Caco-2 (cell line): ENCODE measurements around the gene ERGIC3. TPM values are rescaled to one million over a fixed set of nuclear protein-coding genes. Genes with fewer than 3 reads are reported as not detected.

Experiments used
- BruUV-seq: library from RNA; stranded (reverse); fragments of 400-500 nt; replicated peaks from 2 replicates; lab custom pipeline; 2021; lab: Mats Ljungman, UMichigan
- CTCF ChIA-PET: fragments of 300-600 bp; sonication (Branson Sonifier 250); formaldehyde crosslinking; loops from one replicate; lab custom pipeline; 2022; ENCODE audit warnings: antibody characterized with exemption; lab: Charles Lee
- POLR2A ChIA-PET: fragments of 300-600 bp; sonication (Branson Sonifier 250); formaldehyde crosslinking; loops from one replicate; lab custom pipeline; 2022; ENCODE audit warnings: antibody characterized with exemption; lab: Charles Lee
- DNase-seq, 2 experiments: peaks; one replicate each; pipeline versions ENCODE4 v3.0.0 to v3.0.0-alpha.2; 2020 to 2022
- H3K27me3 ChIP-seq: replicated peaks from 2 replicates; pipeline ENCODE4 v1.6.0; 2011; ENCODE audit warnings: low read length; ENCODE audit not compliant: control insufficient read depth, insufficient read depth
- H3K36me3 ChIP-seq: 2 replicates; pipeline ENCODE4 v1.5.1; 2011; ENCODE audit warnings: low read length; ENCODE audit not compliant: control insufficient read depth, insufficient read depth
- H3K4me1 ChIP-seq: fragments of 250-450 bp; sonication (Bioruptor Pico); 2 replicates; pipeline ENCODE4 v1.5.1; 2020; ENCODE audit warnings: mild to moderate bottlenecking
- H3K4me3 ChIP-seq: 2 replicates; pipeline ENCODE4 v1.5.1; 2011; ENCODE audit warnings: low read depth, mild to moderate bottlenecking, control low read depth, low read length
- H3K9me3 ChIP-seq: fragments of 250-450 bp; sonication (Bioruptor Pico); 2 replicates; pipeline ENCODE4 v1.5.1; 2020; ENCODE audit warnings: mild to moderate bottlenecking, moderate library complexity
- H3K27ac Mint-ChIP-seq: one replicate; pipeline ENCODE4 v1.8.0; 2022; ENCODE audit warnings: mixed read lengths; ENCODE audit not compliant: unreplicated experiment
- H3K27me3 Mint-ChIP-seq: one replicate; pipeline ENCODE4 v1.8.0; 2022; ENCODE audit warnings: mixed read lengths; ENCODE audit not compliant: insufficient read depth, unreplicated experiment
- H3K36me3 Mint-ChIP-seq: one replicate; pipeline ENCODE4 v1.8.0; 2022; ENCODE audit warnings: mild to moderate bottlenecking, mixed read lengths; ENCODE audit not compliant: insufficient read depth, unreplicated experiment
- H3K4me1 Mint-ChIP-seq: one replicate; pipeline ENCODE4 v1.8.0; 2022; ENCODE audit warnings: low read depth, mixed read lengths; ENCODE audit not compliant: unreplicated experiment
- H3K4me3 Mint-ChIP-seq: one replicate; pipeline ENCODE4 v1.8.0; 2022; ENCODE audit warnings: mild to moderate bottlenecking, moderate library complexity, mixed read lengths; ENCODE audit not compliant: unreplicated experiment
- H3K9me3 Mint-ChIP-seq: one replicate; pipeline ENCODE4 v1.8.0; 2022; ENCODE audit warnings: mixed read lengths; ENCODE audit not compliant: unreplicated experiment
- intact Hi-C: fragments of 100-400 bp; cut with micrococcal nuclease; formaldehyde crosslinking; loops from one replicate; pipeline ENCODE4 v1.10.0; 2022; ENCODE audit not compliant: unreplicated experiment
- total RNA-seq: library from RNA; stranded (reverse); gene quantifications from 2 replicates; pipeline ENCODE4 v1.2.3, GENCODE V29; 2022
- TF ChIP-seq, protein P1 (sequence below), 2 experiments: fragments of 200-600 bp in 1 of 2; IDR thresholded peaks; 1 replicate in 1 of 2; 2 replicates in 1 of 2; pipeline versions ENCODE4 v1.5.1 to v1.8.0; 2011 to 2022; ENCODE audit warnings: antibody characterized with exemption in 1 of 2, control low read depth in 1 of 2, inconsistent platforms in 1 of 2, low read depth in 1 of 2, low read length in 1 of 2, mild to moderate bottlenecking in 1 of 2, moderate library complexity in 1 of 2; ENCODE audit not compliant: insufficient read depth in 1 of 2, severe bottlenecking in 1 of 2, unreplicated experiment in 1 of 2

The ERGIC3 gene
- total RNA-seq, 1 experiment from 2014 or later, result 728 TPM

DNA sequence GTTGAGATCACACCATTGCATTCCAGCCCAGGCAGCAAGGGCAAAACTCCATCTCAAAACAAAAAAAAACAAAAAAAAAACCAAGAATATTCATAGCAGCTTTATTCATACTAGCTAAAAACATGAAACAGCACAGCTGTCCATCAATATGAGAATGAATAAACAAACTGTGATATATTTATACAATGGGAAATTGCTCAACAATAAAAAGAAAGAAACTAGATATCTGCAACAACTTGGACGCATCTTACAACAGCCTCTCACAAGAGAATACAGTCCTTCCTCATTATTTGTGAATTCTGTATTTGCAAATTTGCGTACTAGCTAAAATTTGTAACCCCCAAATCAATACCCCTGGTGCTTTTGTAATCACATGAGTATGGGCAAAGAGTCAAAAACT lies 45.6 kb downstream of the ERGIC3 start:
- H3K4me3 Mint-ChIP-seq, result no peak overlapping the region
- H3K27me3 ChIP-seq, result no peaks in the 10 kb centered on the region
- H3K36me3 ChIP-seq, result no peaks in the 10 kb centered on the region
- no peaks in the 10 kb centered on the region for H3K9me3 Mint-ChIP-seq
- H3K36me3 Mint-ChIP-seq, result no peaks in the 10 kb centered on the region
- H3K4me1 ChIP-seq, result no peaks in the 10 kb centered on the region
- H3K27me3 Mint-ChIP-seq, result no peaks in the 10 kb centered on the region
- POLR2A ChIA-PET, result no interaction called here
- DNase-seq, result no peak
- CTCF ChIA-PET, result no interaction called here
- no peak overlapping the region for H3K27ac Mint-ChIP-seq
- TF ChIP-seq, protein P1, sequence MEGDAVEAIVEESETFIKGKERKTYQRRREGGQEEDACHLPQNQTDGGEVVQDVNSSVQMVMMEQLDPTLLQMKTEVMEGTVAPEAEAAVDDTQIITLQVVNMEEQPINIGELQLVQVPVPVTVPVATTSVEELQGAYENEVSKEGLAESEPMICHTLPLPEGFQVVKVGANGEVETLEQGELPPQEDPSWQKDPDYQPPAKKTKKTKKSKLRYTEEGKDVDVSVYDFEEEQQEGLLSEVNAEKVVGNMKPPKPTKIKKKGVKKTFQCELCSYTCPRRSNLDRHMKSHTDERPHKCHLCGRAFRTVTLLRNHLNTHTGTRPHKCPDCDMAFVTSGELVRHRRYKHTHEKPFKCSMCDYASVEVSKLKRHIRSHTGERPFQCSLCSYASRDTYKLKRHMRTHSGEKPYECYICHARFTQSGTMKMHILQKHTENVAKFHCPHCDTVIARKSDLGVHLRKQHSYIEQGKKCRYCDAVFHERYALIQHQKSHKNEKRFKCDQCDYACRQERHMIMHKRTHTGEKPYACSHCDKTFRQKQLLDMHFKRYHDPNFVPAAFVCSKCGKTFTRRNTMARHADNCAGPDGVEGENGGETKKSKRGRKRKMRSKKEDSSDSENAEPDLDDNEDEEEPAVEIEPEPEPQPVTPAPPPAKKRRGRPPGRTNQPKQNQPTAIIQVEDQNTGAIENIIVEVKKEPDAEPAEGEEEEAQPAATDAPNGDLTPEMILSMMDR (IDR thresholded peaks at IDR 0.05; ENCODE audit: insufficient read depth in 1 of 2, low read depth in 1 of 2, low read length in 1 of 2, severe bottlenecking in 1 of 2, unreplicated experiment in 1 of 2), result no peak
- intact Hi-C loops, result no loop called here
- H3K4me3 ChIP-seq, result no peak overlapping the region
- no TSS peak for BruUV-seq
- no peaks in the 10 kb centered on the region for H3K4me1 Mint-ChIP-seq
- no peaks in the 10 kb centered on the region for H3K9me3 ChIP-seq

DNA sequence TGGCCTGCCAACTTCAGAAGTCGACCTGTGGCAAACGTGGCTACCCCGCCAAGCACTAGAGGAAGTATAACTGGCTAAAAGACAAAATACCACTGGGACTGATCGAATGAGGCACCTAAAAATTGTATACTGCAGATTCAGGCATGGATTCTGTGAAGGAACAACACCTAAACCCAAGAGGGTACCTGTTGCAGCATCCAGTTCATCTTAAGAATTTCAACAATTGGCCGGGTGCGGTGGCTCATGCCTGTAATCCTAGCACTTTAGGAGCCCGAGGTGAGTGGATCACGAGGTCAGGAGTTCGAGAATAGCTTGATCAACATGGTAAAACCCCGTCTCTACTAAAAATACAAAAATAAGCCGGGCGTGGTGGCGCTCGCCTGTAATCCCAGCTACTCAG lies 46.5 kb downstream of the ERGIC3 start:
- POLR2A ChIA-PET, result no interaction called here
- no peaks in the 10 kb centered on the region for H3K4me1 ChIP-seq
- H3K4me1 Mint-ChIP-seq, result no peaks in the 10 kb centered on the region
- no peaks in the 10 kb centered on the region for H3K36me3 Mint-ChIP-seq
- H3K36me3 ChIP-seq, result no peaks in the 10 kb centered on the region
- no TSS peak for BruUV-seq
- no peak overlapping the region for H3K4me3 Mint-ChIP-seq
- no peaks in the 10 kb centered on the region for H3K27me3 ChIP-seq
- TF ChIP-seq, protein P1 (IDR thresholded peaks at IDR 0.05; ENCODE audit: insufficient read depth in 1 of 2, low read depth in 1 of 2, low read length in 1 of 2, severe bottlenecking in 1 of 2, unreplicated experiment in 1 of 2), result no peak
- no peaks in the 10 kb centered on the region for H3K27me3 Mint-ChIP-seq
- intact Hi-C loops, result no loop called here
- no peak overlapping the region for H3K4me3 ChIP-seq
- H3K27ac Mint-ChIP-seq, result no peak overlapping the region
- H3K9me3 Mint-ChIP-seq, result no peaks in the 10 kb centered on the region
- DNase-seq, result no peak
- H3K9me3 ChIP-seq, result no peaks in the 10 kb centered on the region
- CTCF ChIA-PET, result no interaction called here

DNA sequence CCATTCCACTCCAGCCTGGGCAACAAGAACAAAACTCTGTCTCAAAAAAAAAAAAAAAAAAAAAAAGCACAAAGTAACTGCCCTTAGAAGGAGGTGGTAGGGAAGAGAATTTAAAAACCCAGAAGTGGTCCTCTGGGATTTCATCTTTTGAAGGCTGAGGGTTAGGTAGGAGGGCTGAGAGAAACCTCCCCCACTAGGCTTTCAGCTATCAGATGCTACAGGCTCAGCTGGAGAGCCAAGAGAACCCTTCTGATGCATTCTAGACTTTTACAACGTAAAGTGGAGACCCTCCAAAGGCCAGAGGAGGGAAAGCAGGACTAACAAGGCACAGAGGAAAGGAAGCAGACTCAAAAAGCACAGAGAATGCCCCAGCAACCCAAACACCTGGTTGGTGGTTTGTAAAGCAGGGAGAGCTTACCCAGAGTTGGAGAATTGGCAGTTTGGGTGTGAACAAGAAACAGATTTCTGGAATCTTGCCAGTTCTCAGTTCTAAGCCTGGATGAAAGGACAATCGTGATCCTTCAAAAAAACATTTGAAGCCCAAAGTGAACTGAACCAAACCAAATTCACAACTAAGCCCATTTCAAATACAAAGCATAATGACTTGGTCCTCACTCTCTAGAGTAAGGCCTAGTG lies 50.6 kb downstream of the ERGIC3 start:
- TF ChIP-seq, protein P1 (IDR thresholded peaks at IDR 0.05; ENCODE audit: insufficient read depth in 1 of 2, low read depth in 1 of 2, low read length in 1 of 2, severe bottlenecking in 1 of 2, unreplicated experiment in 1 of 2), result no peak
- Mint-ChIP-seq H3K4me3 (no peak overlapping the region), H3K4me1 (no peaks in the 10 kb centered on the region), H3K9me3 (no peaks in the 10 kb centered on the region), H3K27ac (no peak overlapping the region), H3K36me3 (no peaks in the 10 kb centered on the region), H3K27me3 (peaks cover 5% of the 10 kb centered on the region)
- Histone ChIP-seq H3K4me3 (no peak overlapping the region), H3K27me3 (no peaks in the 10 kb centered on the region), H3K36me3 (no peaks in the 10 kb centered on the region), H3K4me1 (no peaks in the 10 kb centered on the region), H3K9me3 (no peaks in the 10 kb centered on the region)
- no peak for DNase-seq
- POLR2A ChIA-PET, result no interaction called here
- intact Hi-C loops, result no loop called here
- CTCF ChIA-PET, result interaction anchor here (0.6 to 1.1 kb wide), 6 partner anchors 11 to 107 kb away, joined by 3 to 8 read pairs (median 3); partner anchors contain the start of genes NFS1 and ROMO1
- no TSS peak for BruUV-seq
